Measurements from ENCODE around the gene OXGR1.

DNA sequence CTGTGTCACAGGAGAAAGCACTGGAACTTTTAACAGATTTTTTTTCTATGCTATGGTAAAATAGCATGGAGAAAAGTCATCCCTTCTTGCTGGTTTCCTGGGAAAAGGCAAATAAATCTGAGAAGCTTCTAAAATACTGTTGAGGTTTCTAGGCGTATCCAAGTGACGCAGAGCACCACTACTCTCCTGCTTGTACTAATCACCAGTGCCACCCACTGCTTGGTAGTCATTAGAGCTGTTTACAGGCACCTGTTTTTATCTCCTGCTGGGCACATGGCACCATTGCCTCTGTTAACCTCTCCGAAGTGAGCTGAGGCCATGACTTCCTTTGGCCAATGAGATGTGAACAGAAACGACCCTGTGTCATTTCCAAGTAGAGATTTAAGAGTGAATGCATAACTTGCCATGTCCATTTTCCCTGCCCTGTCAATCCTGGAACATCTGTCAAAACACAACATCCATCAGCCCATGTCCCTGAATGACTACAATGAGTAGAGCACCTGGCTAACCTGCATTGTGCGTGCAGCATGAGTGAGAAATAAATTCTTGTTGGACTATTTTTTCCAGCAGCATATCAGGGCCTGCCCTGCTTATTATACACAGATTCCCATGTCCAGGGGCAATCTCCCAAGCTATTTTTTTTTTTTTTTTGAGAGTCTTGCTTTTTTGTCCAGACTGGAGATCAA lies 17.3 kb upstream of the OXGR1 start:
- TF ChIP-seq, protein P1, sequence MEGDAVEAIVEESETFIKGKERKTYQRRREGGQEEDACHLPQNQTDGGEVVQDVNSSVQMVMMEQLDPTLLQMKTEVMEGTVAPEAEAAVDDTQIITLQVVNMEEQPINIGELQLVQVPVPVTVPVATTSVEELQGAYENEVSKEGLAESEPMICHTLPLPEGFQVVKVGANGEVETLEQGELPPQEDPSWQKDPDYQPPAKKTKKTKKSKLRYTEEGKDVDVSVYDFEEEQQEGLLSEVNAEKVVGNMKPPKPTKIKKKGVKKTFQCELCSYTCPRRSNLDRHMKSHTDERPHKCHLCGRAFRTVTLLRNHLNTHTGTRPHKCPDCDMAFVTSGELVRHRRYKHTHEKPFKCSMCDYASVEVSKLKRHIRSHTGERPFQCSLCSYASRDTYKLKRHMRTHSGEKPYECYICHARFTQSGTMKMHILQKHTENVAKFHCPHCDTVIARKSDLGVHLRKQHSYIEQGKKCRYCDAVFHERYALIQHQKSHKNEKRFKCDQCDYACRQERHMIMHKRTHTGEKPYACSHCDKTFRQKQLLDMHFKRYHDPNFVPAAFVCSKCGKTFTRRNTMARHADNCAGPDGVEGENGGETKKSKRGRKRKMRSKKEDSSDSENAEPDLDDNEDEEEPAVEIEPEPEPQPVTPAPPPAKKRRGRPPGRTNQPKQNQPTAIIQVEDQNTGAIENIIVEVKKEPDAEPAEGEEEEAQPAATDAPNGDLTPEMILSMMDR (IDR thresholded peaks at IDR 0.05): no peak
- no peak for TF ChIP-seq POLR2A (IDR thresholded peaks at IDR 0.05)
- TF ChIP-seq POLR2AphosphoS5 (IDR thresholded peaks at IDR 0.05): no peak

All from stomach (tissue), 4 donors.